OCI-LY1 (cell line): ENCODE results near the gene LUC7L2.

Experiments
- H2AFZ ChIP-seq: fragments of 200-600 bp; sonication (generic), shearing (Covaris generic); 2 replicates; pipeline ENCODE4 v1.6.0; 2014; ENCODE audit warnings: antibody characterized with exemption, mild to moderate bottlenecking, low read length
- H3F3A ChIP-seq: fragments of 200-600 bp; sonication (generic), shearing (Covaris generic); 2 replicates; pipeline ENCODE4 v1.6.0; 2014; ENCODE audit warnings: mild to moderate bottlenecking, antibody characterized with exemption, low read length, moderate library complexity; ENCODE audit not compliant: insufficient read depth
- H3K27ac ChIP-seq: fragments of 200-600 bp; sonication (generic); 2 replicates; pipeline ENCODE4 v1.5.1; 2014; ENCODE audit warnings: low read length, mixed run types, mild to moderate bottlenecking, low read depth; ENCODE audit not compliant: poor library complexity, severe bottlenecking
- H3K27me3 ChIP-seq: fragments of 200-600 bp; sonication (generic); 2 replicates; pipeline ENCODE4 v1.6.0; 2014; ENCODE audit warnings: antibody characterized with exemption, mild to moderate bottlenecking, low read length, moderate library complexity; ENCODE audit not compliant: insufficient read depth
- H3K36me3 ChIP-seq: fragments of 200-600 bp; sonication (generic); 2 replicates; pipeline ENCODE4 v1.6.1; 2014; ENCODE audit warnings: mild to moderate bottlenecking, antibody characterized with exemption, low read length, moderate library complexity, mixed read lengths; ENCODE audit not compliant: insufficient read depth
- H3K4me1 ChIP-seq: fragments of 200-600 bp; sonication (generic); 2 replicates; pipeline ENCODE4 v1.5.1; 2014; ENCODE audit warnings: mild to moderate bottlenecking, low read length, moderate library complexity; ENCODE audit not compliant: insufficient read depth, severe bottlenecking
- H3K4me2 ChIP-seq: fragments of 200-600 bp; sonication (generic), shearing (Covaris generic); 2 replicates; pipeline ENCODE4 v1.6.1; 2014; ENCODE audit warnings: low read length
- H3K4me3 ChIP-seq: fragments of 200-600 bp; sonication (generic); 2 replicates; pipeline ENCODE4 v1.5.1; 2014; ENCODE audit warnings: low read length, low read depth, mild to moderate bottlenecking, mixed read lengths; ENCODE audit not compliant: poor library complexity, severe bottlenecking
- H3K79me2 ChIP-seq: fragments of 200-600 bp; shearing (Covaris generic); 2 replicates; pipeline ENCODE4 v1.6.1; 2016; ENCODE audit warnings: mixed run types, low read length, mixed read lengths; ENCODE audit not compliant: insufficient read depth
- H3K9ac ChIP-seq: fragments of 200-600 bp; sonication (generic), shearing (Covaris generic); 2 replicates; pipeline ENCODE4 v1.6.1; 2014; ENCODE audit warnings: mild to moderate bottlenecking, low read length, mixed read lengths
- H3K9me2 ChIP-seq: fragments of 200-600 bp; sonication (generic), shearing (Covaris generic); 2 replicates; pipeline ENCODE4 v1.6.1; 2014; ENCODE audit warnings: low read depth, mild to moderate bottlenecking, low read length, mixed read lengths
- H3K9me3 ChIP-seq: fragments of 200-600 bp; shearing (Covaris generic); 2 replicates; pipeline ENCODE4 v1.6.1; 2014; ENCODE audit warnings: low read length, mixed read lengths
- H4K20me1 ChIP-seq: fragments of 200-600 bp; sonication (generic), shearing (Covaris generic); 2 replicates; pipeline ENCODE4 v1.6.0; 2016; ENCODE audit warnings: mild to moderate bottlenecking, low read length; ENCODE audit not compliant: insufficient read depth
- CTCF ChIP-seq: fragments of 200-600 bp; sonication (generic), shearing (Covaris generic); IDR thresholded peaks from 2 replicates; pipeline ENCODE4 v1.5.1; 2017; ENCODE audit warnings: mild to moderate bottlenecking, antibody characterized with exemption, low read length, moderate library complexity, mixed read lengths
- EZH2 ChIP-seq: fragments of 200-600 bp; sonication (generic), shearing (Covaris generic); IDR thresholded peaks from 2 replicates; pipeline ENCODE4 v1.8.0; 2017; ENCODE audit warnings: borderline replicate concordance, mixed run types, mild to moderate bottlenecking, antibody characterized with exemption, low read length, moderate library complexity, mixed read lengths

Gene LUC7L2

DNA sequence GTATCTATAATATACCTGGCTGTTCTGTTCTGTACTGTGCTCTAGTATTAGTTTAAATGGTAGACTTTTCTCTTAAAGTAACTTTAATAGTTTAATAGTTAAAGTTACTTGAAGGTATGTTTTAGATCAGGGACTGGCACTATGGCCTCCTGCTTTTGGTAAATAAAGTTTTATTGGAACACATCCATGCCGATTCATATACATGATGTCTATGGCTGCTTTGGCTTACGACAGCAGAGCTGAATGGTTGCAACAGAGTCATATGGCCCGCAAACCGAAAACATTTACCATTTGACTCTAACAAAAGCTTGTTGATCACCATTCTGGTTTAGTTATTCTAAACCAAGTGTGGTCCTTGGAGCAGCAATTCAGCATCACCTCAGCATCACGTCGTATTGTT lies 6.7 kb downstream of the LUC7L2 start:
- H3K36me3 ChIP-seq = peaks cover 78% of the 10 kb centered on the region
- peaks cover 12% of the 10 kb centered on the region for H4K20me1 ChIP-seq
- no peaks in the 10 kb centered on the region for H3K27me3 ChIP-seq
- peaks cover 100% of the 10 kb centered on the region for H3K79me2 ChIP-seq
- no peak overlapping the region for H3K4me2 ChIP-seq
- TF ChIP-seq EZH2 (no peak), CTCF (no peak)
- no peak overlapping the region for H3K27ac ChIP-seq
- H3K4me3 ChIP-seq = no peak overlapping the region
- H3K4me1 ChIP-seq = peaks cover 48% of the 10 kb centered on the region
- H3K9me2 ChIP-seq = no peaks in the 10 kb centered on the region
- H3F3A ChIP-seq = no peaks in the 10 kb centered on the region
- no peaks in the 10 kb centered on the region for H3K9me3 ChIP-seq
- H2AFZ ChIP-seq = no peak overlapping the region
- no peak overlapping the region for H3K9ac ChIP-seq

DNA sequence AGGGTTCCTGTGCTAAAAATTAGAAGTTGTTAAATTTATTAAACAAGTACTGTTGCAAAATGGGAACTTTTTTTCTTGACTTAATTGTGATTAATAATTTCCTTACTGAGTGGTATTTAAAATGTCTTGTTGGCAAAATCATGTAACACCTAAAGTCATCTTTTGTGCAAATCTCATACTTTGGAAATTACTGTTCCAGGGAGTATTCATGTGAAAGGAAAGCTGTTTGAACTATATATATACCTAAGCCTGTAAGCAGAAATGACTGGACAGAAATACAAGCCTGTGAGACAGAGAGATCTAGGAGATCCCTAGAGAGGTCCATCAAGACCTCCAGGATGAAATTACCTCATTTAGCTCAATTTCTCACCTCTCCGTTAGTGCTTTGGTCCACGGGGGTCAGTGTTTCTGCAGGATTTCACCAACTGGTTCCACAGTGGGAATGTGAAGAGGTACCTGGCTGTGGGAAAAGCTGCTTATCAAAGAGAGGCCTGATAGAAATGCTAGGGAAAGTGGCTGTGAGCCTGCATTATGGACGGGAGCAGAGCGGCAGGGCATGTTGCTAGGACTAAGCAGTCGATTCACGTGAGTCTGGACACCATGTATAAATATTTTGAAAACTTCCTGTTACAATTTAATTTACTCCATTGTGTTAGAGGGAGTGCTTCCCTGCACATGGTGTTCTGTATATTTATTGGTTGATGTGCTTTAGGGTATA lies 7.9 kb downstream of the LUC7L2 start:
- Histone ChIP-seq H3K4me3 (no peak overlapping the region), H3K27ac (no peak overlapping the region), H3K4me1 (peaks cover 36% of the 10 kb centered on the region), H3K9me3 (no peaks in the 10 kb centered on the region), H2AFZ (no peak overlapping the region), H3K79me2 (peaks cover 100% of the 10 kb centered on the region), H3K9me2 (no peaks in the 10 kb centered on the region), H3K36me3 (peaks cover 80% of the 10 kb centered on the region), H3F3A (no peaks in the 10 kb centered on the region), H3K27me3 (no peaks in the 10 kb centered on the region), H3K4me2 (no peak overlapping the region), H4K20me1 (peaks cover 12% of the 10 kb centered on the region), H3K9ac (no peak overlapping the region)
- TF ChIP-seq CTCF (no peak), EZH2 (no peak)

- no peaks in the 10 kb centered on the region for H3K27me3 ChIP-seq
- no peak overlapping the region for H3K9ac ChIP-seq
- H3K9me3 ChIP-seq = no peaks in the 10 kb centered on the region
- TF ChIP-seq CTCF = no peak
- TF ChIP-seq EZH2 = no peak
- no peak overlapping the region for H2AFZ ChIP-seq
- no peak overlapping the region for H3K27ac ChIP-seq
- peaks cover 26% of the 10 kb centered on the region for H3K4me1 ChIP-seq
- no peak overlapping the region for H3K4me3 ChIP-seq
- H3F3A ChIP-seq = no peaks in the 10 kb centered on the region
- peaks cover 100% of the 10 kb centered on the region for H3K79me2 ChIP-seq
- no peak overlapping the region for H3K4me2 ChIP-seq
- no peaks in the 10 kb centered on the region for H3K9me2 ChIP-seq
- H4K20me1 ChIP-seq = peaks cover 12% of the 10 kb centered on the region
- peaks cover 75% of the 10 kb centered on the region for H3K36me3 ChIP-seq
These were observed 10.7 kb downstream of the LUC7L2 start for GRCh38 chr7:139370301-139370942.
